H9 (cell line): ENCODE results near the gene CCDC192. TPM values are rescaled to one million over a fixed set of nuclear protein-coding genes. Genes with fewer than 3 reads are reported as not detected.
"Not testable (repeated sequence)": the region's sequence is repeated elsewhere in the genome, so short reads cannot be mapped to it uniquely, and the experiment has no call there.

Experiments
- DNase-seq: peaks from one replicate; pipeline ENCODE4 v3.0.0-alpha.2; 2017
- H2AFZ ChIP-seq: one replicate; pipeline ENCODE4 v1.6.1; 2013; ENCODE audit warnings: mild to moderate bottlenecking, low read length, control low read depth, moderate library complexity
- H2AK5ac ChIP-seq: 2 replicates; pipeline ENCODE4 v1.6.1; 2013; ENCODE audit warnings: low read length, control low read depth, mixed read lengths; ENCODE audit not compliant: insufficient read length
- H2BK120ac ChIP-seq: one replicate; pipeline ENCODE4 v1.6.1; 2013; ENCODE audit warnings: low read depth, mild to moderate bottlenecking, low read length, control low read depth, inconsistent platforms; ENCODE audit not compliant: poor library complexity, severe bottlenecking
- H2BK12ac ChIP-seq: 2 replicates; pipeline ENCODE4 v1.6.1; 2013; ENCODE audit warnings: low read length, control low read depth, mixed read lengths, low read depth; ENCODE audit not compliant: insufficient read length
- H2BK15ac ChIP-seq: 2 replicates; pipeline ENCODE4 v1.6.1; 2013; ENCODE audit warnings: low read depth, low read length, control low read depth
- H2BK20ac ChIP-seq: one replicate; pipeline ENCODE4 v1.6.1; 2013; ENCODE audit warnings: low read depth, mild to moderate bottlenecking, low read length, control low read depth, inconsistent platforms; ENCODE audit not compliant: poor library complexity, severe bottlenecking
- H2BK5ac ChIP-seq: 2 replicates; pipeline ENCODE4 v1.6.1; 2013; ENCODE audit warnings: low read length, control low read depth, mixed read lengths; ENCODE audit not compliant: insufficient read length
- H3K14ac ChIP-seq: 2 replicates; pipeline ENCODE4 v1.6.1; 2013; ENCODE audit warnings: low read length, control low read depth; ENCODE audit not compliant: insufficient read depth
- H3K18ac ChIP-seq: 2 replicates; pipeline ENCODE4 v1.6.1; 2013; ENCODE audit warnings: low read depth, mild to moderate bottlenecking, mixed read lengths, low read length, control low read depth; ENCODE audit not compliant: insufficient read length
- H3K23ac ChIP-seq: 2 replicates; pipeline ENCODE4 v1.6.1; 2013; ENCODE audit warnings: low read length, control low read depth, mixed read lengths, low read depth; ENCODE audit not compliant: insufficient read length
- H3K23me2 ChIP-seq: 2 replicates; pipeline ENCODE4 v1.6.1; 2013; ENCODE audit warnings: low read depth, mild to moderate bottlenecking, mixed read lengths, low read length, control low read depth; ENCODE audit not compliant: insufficient read length, poor library complexity, severe bottlenecking
- H3K27ac ChIP-seq: 2 replicates; pipeline ENCODE4 v1.5.1; 2013; ENCODE audit warnings: low read length, control low read depth, mixed read lengths, low read depth; ENCODE audit not compliant: insufficient read length
- H3K27me3 ChIP-seq: 2 replicates; pipeline ENCODE4 v1.6.1; 2013; ENCODE audit warnings: low read length, control low read depth, inconsistent platforms; ENCODE audit not compliant: insufficient read depth
- H3K4ac ChIP-seq: 2 replicates; pipeline ENCODE4 v1.6.1; 2013; ENCODE audit warnings: low read depth, mild to moderate bottlenecking, control low read depth, inconsistent platforms, low read length, moderate library complexity
- H3K4me1 ChIP-seq: 2 replicates; pipeline ENCODE4 v1.6.1; 2013; ENCODE audit warnings: low read length, control low read depth, inconsistent platforms; ENCODE audit not compliant: insufficient read depth
- H3K4me2 ChIP-seq: 2 replicates; pipeline ENCODE4 v1.6.1; 2013; ENCODE audit warnings: low read length, control low read depth, mixed read lengths; ENCODE audit not compliant: insufficient read length, insufficient read depth
- H3K56ac ChIP-seq: 2 replicates; pipeline ENCODE4 v1.6.1; 2013; ENCODE audit warnings: low read depth, mild to moderate bottlenecking, mixed read lengths, low read length, control low read depth; ENCODE audit not compliant: insufficient read length
- H3K79me1 ChIP-seq: 2 replicates; pipeline ENCODE4 v1.6.1; 2013; ENCODE audit warnings: low read depth, mild to moderate bottlenecking, moderate library complexity, low read length, control low read depth, inconsistent platforms; ENCODE audit not compliant: insufficient read depth, poor library complexity, severe bottlenecking
- H3K79me2 ChIP-seq: 2 replicates; pipeline ENCODE4 v1.6.1; 2013; ENCODE audit warnings: low read length, control low read depth, inconsistent platforms; ENCODE audit not compliant: insufficient read depth
- H3K9ac ChIP-seq: 2 replicates; pipeline ENCODE4 v1.6.1; 2013; ENCODE audit warnings: low read length, control low read depth, mixed read lengths; ENCODE audit not compliant: insufficient read length; ENCODE audit errors: extremely low read depth
- H3K9me3 ChIP-seq: one replicate; pipeline ENCODE4 v1.6.1; 2013; ENCODE audit warnings: low read depth, low read length, inconsistent platforms; ENCODE audit not compliant: control insufficient read depth
- H3T11ph ChIP-seq: one replicate; pipeline ENCODE4 v1.6.1; 2013; ENCODE audit warnings: mild to moderate bottlenecking, low read length, control low read depth, inconsistent platforms
- H4K20me1 ChIP-seq: one replicate; pipeline ENCODE4 v1.6.1; 2013; ENCODE audit not compliant: control insufficient read depth, insufficient read length, insufficient read depth
- H4K5ac ChIP-seq: 2 replicates; pipeline ENCODE4 v1.6.1; 2013; ENCODE audit warnings: low read depth, mild to moderate bottlenecking, mixed read lengths, low read length, control low read depth; ENCODE audit not compliant: insufficient read length
- H4K8ac ChIP-seq: replicated peaks from 2 replicates; pipeline ENCODE4 v1.6.1; 2013; ENCODE audit warnings: low read length, control low read depth, mixed read lengths, low read depth; ENCODE audit not compliant: insufficient read length
- H4K91ac ChIP-seq: 2 replicates; pipeline ENCODE4 v1.6.1; 2013; ENCODE audit warnings: low read depth, mild to moderate bottlenecking, moderate library complexity, mixed read lengths, low read length, control low read depth; ENCODE audit not compliant: insufficient read length
- H3K27ac Mint-ChIP-seq, 3 experiments: 2 replicates in 2 of 3; 3 replicates in 1 of 3; pipeline ENCODE4 v1.8.0; 2020 to 2021; ENCODE audit warnings: mixed read lengths in 3 of 3, mild to moderate bottlenecking in 1 of 3, moderate library complexity in 1 of 3
- H3K27me3 Mint-ChIP-seq: 2 replicates; pipeline ENCODE4 v1.8.0; 2021; ENCODE audit warnings: low read depth, mild to moderate bottlenecking, moderate library complexity, mixed read lengths
- H3K36me3 Mint-ChIP-seq, 3 experiments: 2 replicates in 2 of 3; 3 replicates in 1 of 3; pipeline ENCODE4 v1.8.0; 2020 to 2021; ENCODE audit warnings: low read depth in 3 of 3, mixed read lengths in 3 of 3; ENCODE audit not compliant: insufficient read depth in 1 of 3
- H3K4me1 Mint-ChIP-seq, 2 experiments: 2 replicates each; pipeline ENCODE4 v1.8.0; 2020; ENCODE audit warnings: mixed read lengths in 2 of 2
- H3K4me3 Mint-ChIP-seq, 2 experiments: 2 replicates in 1 of 2; 3 replicates in 1 of 2; pipeline ENCODE4 v1.8.0; 2020 to 2021; ENCODE audit warnings: mild to moderate bottlenecking in 2 of 2, mixed read lengths in 2 of 2, moderate library complexity in 1 of 2
- H3K9me3 Mint-ChIP-seq, 2 experiments: 2 replicates in 1 of 2; 3 replicates in 1 of 2; pipeline ENCODE4 v1.8.0; 2020; ENCODE audit warnings: mild to moderate bottlenecking in 2 of 2, mixed read lengths in 2 of 2, moderate library complexity in 1 of 2
- WGBS: extraction: QIAGEN DNeasy Blood & Tissue Kit; methylation state at CpG from one replicate; pipeline ENCODE4 v1.1.7; 2013; ENCODE audit warnings: missing lambda C conversion rate, low lambda C conversion rate, mixed read lengths; ENCODE audit not compliant: insufficient read length; ENCODE audit errors: extremely low coverage; 5-methylcytosine and 5-hydroxymethylcytosine counted together
- total RNA-seq: library from RNA; stranded (reverse); gene quantifications from 2 replicates; pipeline ENCODE4 v1.2.1, GENCODE V29; 2021

CCDC192 gene
- total RNA-seq, 1 experiment from 2014 or later: not detected

- not testable (repeated sequence) for H2BK20ac ChIP-seq, H3K9me3 Mint-ChIP-seq, H3K9ac ChIP-seq, H4K8ac ChIP-seq, H3K27me3 ChIP-seq, H2BK15ac ChIP-seq, H2BK120ac ChIP-seq, H3K36me3 Mint-ChIP-seq, DNase-seq, H3K79me1 ChIP-seq, H3K79me2 ChIP-seq, H3T11ph ChIP-seq, H3K56ac ChIP-seq, H2BK5ac ChIP-seq, H3K4me1 ChIP-seq, H4K91ac ChIP-seq, H3K4me1 Mint-ChIP-seq, H3K27ac ChIP-seq, H2AK5ac ChIP-seq, H3K9me3 ChIP-seq, H3K27ac Mint-ChIP-seq, H3K4me3 Mint-ChIP-seq, H3K18ac ChIP-seq, H3K4me2 ChIP-seq, H4K20me1 ChIP-seq, H2BK12ac ChIP-seq, H3K4ac ChIP-seq, H3K27me3 Mint-ChIP-seq, H3K23ac ChIP-seq, H4K5ac ChIP-seq, H3K14ac ChIP-seq, H2AFZ ChIP-seq, H3K23me2 ChIP-seq
- no CpG with 5 or more reads among the region's 3 CpGs for WGBS
These were observed 23.4 kb upstream of the CCDC192 start for GRCh38 chr5:127679691-127680330.
